Right atrium auricular region (tissue), 2 donors: ENCODE data around the gene SAXO1. TPM values are rescaled to one million over a fixed set of nuclear protein-coding genes. Genes with fewer than 3 reads are reported as not detected.
"Not testable (repeated sequence)": the region's sequence is repeated elsewhere in the genome, so short reads cannot be mapped to it uniquely, and the experiment has no call there.

Experiments used
- DNase-seq: peaks from one replicate; pipeline ENCODE4 v3.0.0-alpha.2; 2019; ENCODE audit warnings: low spot score
- H3K27ac ChIP-seq, 2 donors: fragments of 200-600 bp; sonication (generic); 1 replicate in 1 of 2; 2 replicates in 1 of 2; pipeline ENCODE4 v1.5.1; 2016 to 2019
- H3K27me3 ChIP-seq, 2 donors: fragments of 200-600 bp; sonication (generic); one replicate each; pipeline versions ENCODE4 v1.5.1 to v1.6.0; 2017 to 2019
- H3K36me3 ChIP-seq: fragments of 200-600 bp; sonication (generic); one replicate; pipeline ENCODE4 v1.5.1; 2016
- H3K4me1 ChIP-seq, 2 donors: fragments of 200-600 bp; sonication (generic); one replicate each; pipeline versions ENCODE4 v1.5.1 to v1.6.0; 2017 to 2019
- H3K4me3 ChIP-seq, 2 donors: fragments of 200-600 bp; sonication (generic); 1 replicate in 1 of 2; 2 replicates in 1 of 2; pipeline ENCODE4 v1.5.1; 2017 to 2019; ENCODE audit warnings: mild to moderate bottlenecking in 1 of 2, moderate library complexity in 1 of 2
- H3K9me3 ChIP-seq, 2 donors: fragments of 200-600 bp; sonication (generic); one replicate each; pipeline ENCODE4 v1.5.1; 2019
- total RNA-seq, 2 donors: library from RNA; depleted of rRNA; stranded (reverse); fragments of >200 nt; gene quantifications; one replicate each; pipeline ENCODE4 v1.1.0, GENCODE V29; 2016
- TF ChIP-seq, protein P1 (sequence below), 2 donors: fragments of 200-600 bp; sonication (generic); IDR thresholded peaks; one replicate each; pipeline ENCODE4 v1.5.1; 2019; ENCODE audit warnings: antibody characterized with exemption in 2 of 2

Gene SAXO1
- total RNA-seq, 2 donors from 2014 or later, result not detected

DNA sequence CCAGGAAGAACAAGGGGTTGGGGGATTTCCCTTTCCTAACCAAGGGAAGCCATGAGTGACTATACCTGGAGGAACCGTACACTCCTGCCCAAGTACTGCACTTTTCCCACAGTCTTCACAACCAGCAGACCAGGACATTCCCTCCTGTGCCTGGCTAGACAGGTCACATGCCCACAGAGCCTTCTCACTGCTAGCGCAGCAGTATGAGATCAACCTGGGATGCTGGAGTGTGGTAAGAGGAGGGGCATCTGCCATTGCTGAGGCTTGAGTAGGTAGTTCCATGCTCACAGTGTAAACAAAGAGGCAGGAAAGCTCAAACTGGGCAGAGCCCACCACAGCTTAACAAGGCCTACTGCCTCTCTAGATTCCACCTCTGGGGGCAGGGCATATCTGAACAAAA lies 35.9 kb downstream of the SAXO1 start:
- H3K4me1 ChIP-seq, result no peaks in the 10 kb centered on the region
- no peak overlapping the region for H3K4me3 ChIP-seq
- no peaks in the 10 kb centered on the region for H3K36me3 ChIP-seq
- no peaks in the 10 kb centered on the region for H3K27me3 ChIP-seq
- no peak for DNase-seq
- TF ChIP-seq, protein P1, sequence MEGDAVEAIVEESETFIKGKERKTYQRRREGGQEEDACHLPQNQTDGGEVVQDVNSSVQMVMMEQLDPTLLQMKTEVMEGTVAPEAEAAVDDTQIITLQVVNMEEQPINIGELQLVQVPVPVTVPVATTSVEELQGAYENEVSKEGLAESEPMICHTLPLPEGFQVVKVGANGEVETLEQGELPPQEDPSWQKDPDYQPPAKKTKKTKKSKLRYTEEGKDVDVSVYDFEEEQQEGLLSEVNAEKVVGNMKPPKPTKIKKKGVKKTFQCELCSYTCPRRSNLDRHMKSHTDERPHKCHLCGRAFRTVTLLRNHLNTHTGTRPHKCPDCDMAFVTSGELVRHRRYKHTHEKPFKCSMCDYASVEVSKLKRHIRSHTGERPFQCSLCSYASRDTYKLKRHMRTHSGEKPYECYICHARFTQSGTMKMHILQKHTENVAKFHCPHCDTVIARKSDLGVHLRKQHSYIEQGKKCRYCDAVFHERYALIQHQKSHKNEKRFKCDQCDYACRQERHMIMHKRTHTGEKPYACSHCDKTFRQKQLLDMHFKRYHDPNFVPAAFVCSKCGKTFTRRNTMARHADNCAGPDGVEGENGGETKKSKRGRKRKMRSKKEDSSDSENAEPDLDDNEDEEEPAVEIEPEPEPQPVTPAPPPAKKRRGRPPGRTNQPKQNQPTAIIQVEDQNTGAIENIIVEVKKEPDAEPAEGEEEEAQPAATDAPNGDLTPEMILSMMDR (IDR thresholded peaks at IDR 0.05), result no peak
- no peaks in the 10 kb centered on the region for H3K9me3 ChIP-seq
- no peak overlapping the region for H3K27ac ChIP-seq

DNA sequence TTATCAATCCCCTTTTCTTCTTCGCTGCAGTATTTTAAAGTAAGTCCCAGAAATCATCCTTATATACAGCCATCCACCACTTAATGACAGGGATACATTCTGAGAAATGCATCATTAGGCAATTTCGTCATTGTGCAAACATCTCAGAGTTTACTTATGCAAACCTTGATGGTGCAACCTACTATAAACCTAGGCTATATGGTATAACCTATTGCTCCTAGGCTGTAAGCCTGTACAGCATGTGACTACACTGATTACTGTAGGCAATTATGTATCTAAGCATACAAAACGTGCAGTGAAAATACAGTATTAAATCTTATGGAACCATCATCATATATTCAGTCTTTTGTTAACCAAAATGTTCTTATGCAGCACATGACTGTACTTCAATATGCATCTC lies 36.8 kb downstream of the SAXO1 start:
- Histone ChIP-seq H3K27ac (no peak overlapping the region), H3K4me3 (no peak overlapping the region), H3K9me3 (no peaks in the 10 kb centered on the region), H3K27me3 (no peaks in the 10 kb centered on the region), H3K36me3 (no peaks in the 10 kb centered on the region), H3K4me1 (no peaks in the 10 kb centered on the region)
- TF ChIP-seq, protein P1 (IDR thresholded peaks at IDR 0.05), result no peak
- DNase-seq, result no peak

DNA sequence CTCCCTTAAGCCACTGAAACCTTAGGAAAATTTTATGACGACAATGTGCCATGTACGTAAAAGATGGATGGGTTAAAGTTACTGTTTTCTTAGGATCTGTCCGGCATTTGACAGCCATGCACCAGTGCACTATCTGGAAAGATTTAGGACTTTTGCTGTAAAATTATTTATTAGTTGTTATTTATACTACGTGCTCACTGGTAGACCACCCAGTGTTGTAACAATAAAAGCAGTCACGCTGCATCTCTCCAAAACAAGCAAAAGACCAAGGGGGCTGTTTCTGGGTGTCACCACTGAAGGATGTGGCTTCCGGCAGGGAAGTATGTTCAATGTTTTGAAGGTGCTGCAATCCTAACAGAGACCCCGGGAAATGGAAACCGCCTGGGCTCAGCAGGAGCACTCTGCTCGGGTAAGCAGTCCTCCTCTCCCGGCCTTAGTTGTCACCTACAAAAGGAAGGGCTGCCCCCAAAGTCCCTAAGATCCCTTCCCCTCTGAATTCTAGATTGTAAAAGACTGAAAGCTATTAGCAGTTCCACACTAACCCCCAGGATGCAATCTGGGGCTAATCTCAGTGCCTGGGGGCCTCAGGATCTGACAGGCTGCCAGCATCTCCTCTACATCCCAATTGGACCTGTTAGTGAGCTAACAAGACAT lies 38.6 kb downstream of the SAXO1 start:
- H3K27ac ChIP-seq, result no peak overlapping the region
- no peaks in the 10 kb centered on the region for H3K4me1 ChIP-seq
- no peak for DNase-seq
- TF ChIP-seq, protein P1 (IDR thresholded peaks at IDR 0.05), result no peak
- H3K9me3 ChIP-seq, result no peaks in the 10 kb centered on the region
- H3K36me3 ChIP-seq, result no peaks in the 10 kb centered on the region
- no peak overlapping the region for H3K4me3 ChIP-seq
- no peaks in the 10 kb centered on the region for H3K27me3 ChIP-seq

DNA sequence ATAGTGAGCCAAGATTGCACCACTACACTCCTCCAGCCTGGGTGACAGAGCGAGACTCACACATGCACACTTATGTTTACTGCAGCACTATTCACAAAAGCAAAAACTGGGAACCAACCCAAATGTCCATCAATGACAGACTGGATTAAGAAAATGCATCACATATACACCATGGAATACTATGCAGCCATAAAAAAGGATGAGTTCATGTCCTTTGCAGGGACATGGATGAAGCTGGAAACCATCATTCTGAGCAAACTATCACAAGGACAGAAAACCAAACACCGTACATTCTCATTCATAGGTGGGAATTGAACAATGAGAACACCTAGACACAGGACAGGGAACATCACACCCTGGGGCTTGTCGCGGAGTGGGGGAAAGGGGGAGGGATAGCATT lies 41.8 kb downstream of the SAXO1 start:
- H3K27me3 ChIP-seq, H3K27ac ChIP-seq, DNase-seq, H3K4me3 ChIP-seq, H3K4me1 ChIP-seq, H3K9me3 ChIP-seq, H3K36me3 ChIP-seq: not testable (repeated sequence)

DNA sequence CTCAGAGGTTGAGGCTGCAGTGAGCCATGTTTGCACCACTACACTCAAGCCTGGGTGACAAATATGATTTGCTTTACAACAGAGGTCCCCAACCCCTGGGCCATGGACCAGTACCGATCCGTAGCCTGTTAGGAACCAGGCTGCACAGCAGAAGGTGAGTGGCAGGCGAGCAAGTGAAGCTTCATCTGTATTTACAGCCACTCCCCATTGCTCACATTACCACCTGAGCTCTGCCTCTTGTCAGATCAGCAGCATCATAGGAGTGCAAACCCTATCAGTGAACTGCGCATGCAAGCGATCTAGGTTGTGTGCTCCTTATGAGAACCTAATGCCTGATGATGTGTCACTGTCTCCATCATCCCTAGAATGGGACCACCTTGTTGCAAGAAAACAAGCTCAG lies 42.5 kb downstream of the SAXO1 start:
- H3K4me3 ChIP-seq, result no peak overlapping the region
- H3K27ac ChIP-seq, result no peak overlapping the region
- no peaks in the 10 kb centered on the region for H3K27me3 ChIP-seq
- no peak for DNase-seq
- no peaks in the 10 kb centered on the region for H3K9me3 ChIP-seq
- H3K36me3 ChIP-seq, result no peaks in the 10 kb centered on the region
- H3K4me1 ChIP-seq, result no peaks in the 10 kb centered on the region
- TF ChIP-seq, protein P1 (IDR thresholded peaks at IDR 0.05), result no peak

DNA sequence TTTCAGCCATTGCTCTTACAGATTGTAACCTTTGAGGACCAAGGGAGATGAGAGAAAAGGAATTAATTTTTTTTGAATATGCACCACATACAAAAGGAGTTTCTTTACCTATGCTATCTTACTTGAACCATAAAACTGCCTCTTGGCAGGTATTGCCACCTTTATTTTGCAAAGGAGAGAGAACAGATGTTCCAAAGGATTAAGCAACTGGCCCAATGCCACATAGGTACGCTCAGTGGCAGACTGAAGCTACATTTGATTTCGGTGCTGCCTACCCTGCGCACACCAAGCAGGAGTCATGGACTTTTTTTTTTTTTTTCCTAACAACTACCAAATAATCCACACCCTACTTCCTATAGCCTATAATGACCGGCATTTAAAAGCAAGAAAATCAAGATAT lies 43.1 kb downstream of the SAXO1 start:
- Histone ChIP-seq H3K27me3 (no peaks in the 10 kb centered on the region), H3K9me3 (no peaks in the 10 kb centered on the region), H3K27ac (no peak overlapping the region), H3K4me3 (no peak overlapping the region), H3K4me1 (no peaks in the 10 kb centered on the region), H3K36me3 (no peaks in the 10 kb centered on the region)
- TF ChIP-seq, protein P1 (IDR thresholded peaks at IDR 0.05), result no peak
- no peak for DNase-seq
